ENCODE measurements around the gene OR6J1. TPM values are rescaled to one million over a fixed set of nuclear protein-coding genes. Genes with fewer than 3 reads are reported as not detected.

The OR6J1 gene
- total RNA-seq, 1 experiment from 2014 or later = not detected

Other genes with a start within 250 kb of the OR6J1 start
- gene DAD1, start 55.1 kb downstream of the OR6J1 start, total RNA-seq (2014; rRNA removed; shearing (Covaris generic)) = 515 and 811 TPM in 2 replicates
- gene ABHD4, start 46.1 kb downstream of the OR6J1 start, total RNA-seq (2014; rRNA removed; shearing (Covaris generic)) = 21.7 and 30.5 TPM in 2 replicates
- gene OXA1L, start 122.3 kb upstream of the OR6J1 start, total RNA-seq (2014; rRNA removed; shearing (Covaris generic)) = 77.4 and 89.0 TPM in 2 replicates
- 2.6 and 3.6 TPM in 2 replicates for gene SLC7A7, start 171.1 kb upstream of the OR6J1 start, total RNA-seq (2014; rRNA removed; shearing (Covaris generic))
- gene MRPL52, start 185.5 kb upstream of the OR6J1 start, total RNA-seq (2014; rRNA removed; shearing (Covaris generic)) = 54.5 and 325 TPM in 2 replicates
- gene MMP14, start 192.2 kb upstream of the OR6J1 start, total RNA-seq (2014; rRNA removed; shearing (Covaris generic)) = 251 and 313 TPM in 2 replicates
- 51.6 and 115 TPM in 2 replicates for gene LRP10, start 227.4 kb upstream of the OR6J1 start, total RNA-seq (2014; rRNA removed; shearing (Covaris generic))
- 0.52 TPM in 1 of 2 replicates, not detected in the other for gene REM2, start 238.9 kb upstream of the OR6J1 start, total RNA-seq (2014; rRNA removed; shearing (Covaris generic))

Data from M059J (cell line).